Measurements from ENCODE around the gene SARS1.

SARS1 gene

GRCh38 chr1:109248444-109248796, 34.7 kb downstream of the SARS1 start:
- Histone ChIP-seq H3K27ac (no peak overlapping the region), H3K36me3 (replicated peaks) (no peaks in the 10 kb centered on the region), H3K4me3 (ENCODE audit: low read depth, low read length) (no peak overlapping the region), H3K27me3 (replicated peaks) (no peaks in the 10 kb centered on the region)
- in situ Hi-C loops (cut with HindIII; ENCODE audit: low pct_ligation_motif_present, low sequenced_read_pairs): no loop called here
- no peak for TF ChIP-seq CTCF (IDR thresholded peaks at IDR 0.05; ENCODE audit: low read depth, low read length, missing control alignments)
- no peak for DNase-seq

DNA sequence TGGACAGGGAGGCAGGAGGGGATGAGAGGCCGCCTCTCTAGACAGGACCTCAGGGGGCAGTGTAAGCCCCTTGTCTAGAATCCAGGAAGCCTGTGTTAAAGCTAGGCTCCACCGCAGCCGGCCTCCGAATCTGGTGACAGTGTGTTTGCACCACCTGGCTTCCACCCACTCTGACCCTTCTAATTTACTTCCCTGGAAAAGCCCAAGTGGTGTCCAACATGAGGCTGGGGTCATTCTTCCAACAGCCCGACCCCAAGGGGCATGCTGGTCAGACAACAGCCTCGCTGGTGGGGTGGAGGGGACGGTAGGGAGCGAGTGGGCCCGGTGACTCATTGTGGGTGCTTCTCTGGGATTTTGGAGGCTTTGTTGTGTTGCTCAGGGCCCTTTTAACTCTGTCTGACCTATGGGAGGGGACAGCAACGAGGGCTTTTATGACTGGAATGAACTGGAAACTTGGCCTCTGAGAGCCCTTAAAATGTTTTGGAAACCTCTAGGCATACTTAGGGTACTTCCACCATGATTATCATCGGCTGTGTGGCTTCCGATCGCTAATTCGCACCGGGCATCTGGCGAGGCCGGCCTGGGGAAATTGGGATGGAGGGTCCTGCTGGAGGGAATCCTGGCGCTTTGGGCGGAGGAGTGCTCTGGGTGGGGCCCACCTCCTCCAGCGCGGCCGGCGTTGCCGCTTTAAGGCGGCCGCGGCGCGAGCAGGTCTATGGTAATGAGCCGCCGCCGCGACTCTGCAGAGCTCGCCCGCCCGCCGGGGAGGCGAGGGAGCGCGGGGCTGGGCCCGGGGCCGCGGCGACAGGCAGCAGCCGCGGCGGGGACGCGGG, 35.3 kb downstream of the SARS1 start, which contains the start of gene CELSR2:
TSS of gene CELSR2 (plus strand) at position 743 of the 833 bp plus-strand sequence. CDS start 541 bp downstream, outside the sequence.
- peak within 1 kb of the TSS; percentile 37 for H3K4me3 ChIP-seq (ENCODE audit: low read depth, low read length)
- DNase-seq: peak; percentile 15
- H3K36me3 ChIP-seq (replicated peaks): no peaks in the 10 kb centered on the region
- H3K27me3 ChIP-seq (replicated peaks): no peaks in the 10 kb centered on the region
- TF ChIP-seq CTCF (IDR thresholded peaks at IDR 0.05; ENCODE audit: low read depth, low read length, missing control alignments): peak; percentile 8
- H3K27ac ChIP-seq: no peak within 1 kb of the TSS
- in situ Hi-C loops (cut with HindIII; ENCODE audit: low pct_ligation_motif_present, low sequenced_read_pairs): no loop called here

DNA sequence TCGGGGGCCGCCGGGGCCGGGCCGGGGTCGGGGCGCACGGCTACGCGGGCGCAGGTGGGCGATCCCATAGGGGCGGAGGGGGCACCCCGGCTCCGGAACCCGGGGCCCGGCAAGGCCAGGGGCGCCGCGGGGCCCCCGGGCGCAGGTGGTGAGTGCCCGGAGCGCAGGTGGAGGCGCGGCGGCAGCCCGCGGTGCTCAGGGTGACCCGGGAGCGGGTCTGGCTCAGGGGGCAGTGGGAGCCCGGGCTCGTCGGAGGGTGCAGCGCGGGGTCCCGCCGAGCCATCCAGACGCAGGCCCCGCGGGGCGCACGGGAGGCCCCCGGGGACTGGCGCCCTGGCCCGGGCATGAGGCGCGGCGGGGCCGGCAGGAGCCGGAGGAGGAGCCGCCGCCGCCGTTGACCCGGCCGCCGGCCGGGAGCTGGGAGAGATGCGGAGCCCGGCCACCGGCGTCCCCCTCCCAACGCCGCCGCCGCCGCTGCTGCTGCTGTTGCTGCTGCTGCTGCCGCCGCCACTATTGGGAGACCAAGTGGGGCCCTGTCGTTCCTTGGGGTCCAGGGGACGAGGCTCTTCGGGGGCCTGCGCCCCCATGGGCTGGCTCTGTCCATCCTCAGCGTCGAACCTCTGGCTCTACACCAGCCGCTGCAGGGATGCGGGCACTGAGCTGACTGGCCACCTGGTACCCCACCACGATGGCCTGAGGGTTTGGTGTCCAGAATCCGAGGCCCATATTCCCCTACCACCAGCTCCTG, 36.1 kb downstream of the SARS1 start:
- in situ Hi-C loops (cut with HindIII; ENCODE audit: low pct_ligation_motif_present, low sequenced_read_pairs): no loop called here
- no peak for TF ChIP-seq CTCF (IDR thresholded peaks at IDR 0.05; ENCODE audit: low read depth, low read length, missing control alignments)
- H3K27me3 ChIP-seq (replicated peaks): no peaks in the 10 kb centered on the region
- H3K36me3 ChIP-seq (replicated peaks): no peaks in the 10 kb centered on the region
- peak overlapping the region; percentile 37 for H3K4me3 ChIP-seq (ENCODE audit: low read depth, low read length)
- no peak overlapping the region for H3K27ac ChIP-seq
- DNase-seq: no peak

- no peak for DNase-seq
- Histone ChIP-seq H3K27ac (no peak overlapping the region), H3K36me3 (replicated peaks) (no peaks in the 10 kb centered on the region), H3K27me3 (replicated peaks) (no peaks in the 10 kb centered on the region), H3K4me3 (ENCODE audit: low read depth, low read length) (no peak overlapping the region)
- in situ Hi-C loops (cut with HindIII; ENCODE audit: low pct_ligation_motif_present, low sequenced_read_pairs): no loop called here
- TF ChIP-seq CTCF (IDR thresholded peaks at IDR 0.05; ENCODE audit: low read depth, low read length, missing control alignments): no peak
These were observed 36.9 kb downstream of the SARS1 start for GRCh38 chr1:109250454-109251276.

- no peak overlapping the region for H3K4me3 ChIP-seq (ENCODE audit: low read depth, low read length)
- no peak for TF ChIP-seq CTCF (IDR thresholded peaks at IDR 0.05; ENCODE audit: low read depth, low read length, missing control alignments)
- DNase-seq: no peak
- no peaks in the 10 kb centered on the region for H3K27me3 ChIP-seq (replicated peaks)
- in situ Hi-C loops (cut with HindIII; ENCODE audit: low pct_ligation_motif_present, low sequenced_read_pairs): no loop called here
- H3K36me3 ChIP-seq (replicated peaks): no peaks in the 10 kb centered on the region
- no peak overlapping the region for H3K27ac ChIP-seq
These were observed 37.8 kb downstream of the SARS1 start for GRCh38 chr1:109251277-109252166.

Measured in brain microvascular endothelial cell (primary cell).